Mesendoderm (in vitro differentiated cells): ENCODE data around the gene MOK.

Experiments used
- DNase-seq: peaks from one replicate; pipeline ENCODE4 v3.0.0; 2013
- H2AK5ac ChIP-seq: 2 replicates; pipeline ENCODE4 v1.6.1; 2013; ENCODE audit warnings: low read length, inconsistent platforms
- H2BK120ac ChIP-seq: 2 replicates; pipeline ENCODE4 v1.6.1; 2013; ENCODE audit warnings: low read depth, mild to moderate bottlenecking, low read length, moderate library complexity, mixed read lengths
- H2BK15ac ChIP-seq: replicated peaks from 2 replicates; pipeline ENCODE4 v1.6.1; 2013; ENCODE audit warnings: low read depth, mild to moderate bottlenecking, moderate library complexity
- H2BK5ac ChIP-seq: 2 replicates; pipeline ENCODE4 v1.6.1; 2013; ENCODE audit warnings: low read length, inconsistent platforms
- H3K18ac ChIP-seq: 2 replicates; pipeline ENCODE4 v1.6.1; 2013; ENCODE audit warnings: mild to moderate bottlenecking, low read length, mixed read lengths
- H3K23ac ChIP-seq: one replicate; pipeline ENCODE4 v1.6.1; 2013; ENCODE audit warnings: low read length
- H3K27ac ChIP-seq: 2 replicates; pipeline ENCODE4 v1.5.1; 2013; ENCODE audit warnings: low read depth, mild to moderate bottlenecking, inconsistent platforms, low read length, moderate library complexity
- H3K27me3 ChIP-seq: 2 replicates; pipeline ENCODE4 v1.6.1; 2013; ENCODE audit warnings: low read length, control low read depth, mild to moderate bottlenecking, inconsistent platforms; ENCODE audit not compliant: insufficient read depth, poor library complexity
- H3K36me3 ChIP-seq: 2 replicates; pipeline ENCODE4 v1.6.1; 2013; ENCODE audit warnings: low read length, inconsistent platforms; ENCODE audit not compliant: control insufficient read depth, insufficient read depth
- H3K4ac ChIP-seq: one replicate; pipeline ENCODE4 v1.6.1; 2013; ENCODE audit warnings: low read depth, mild to moderate bottlenecking, low read length, moderate library complexity
- H3K4me1 ChIP-seq: 2 replicates; pipeline ENCODE4 v1.6.1; 2013; ENCODE audit warnings: low read depth, low read length, inconsistent platforms; ENCODE audit not compliant: control insufficient read depth
- H3K4me2 ChIP-seq: 2 replicates; pipeline ENCODE4 v1.6.1; 2013; ENCODE audit warnings: low read length
- H3K4me3 ChIP-seq: 2 replicates; pipeline ENCODE4 v1.5.1; 2013; ENCODE audit warnings: mild to moderate bottlenecking, low read length
- H3K56ac ChIP-seq: one replicate; pipeline ENCODE4 v1.6.1; 2013; ENCODE audit warnings: low read length
- H3K79me1 ChIP-seq: 2 replicates; pipeline ENCODE4 v1.6.1; 2013; ENCODE audit warnings: low read length, inconsistent platforms
- H3K79me2 ChIP-seq: 2 replicates; pipeline ENCODE4 v1.6.1; 2013; ENCODE audit warnings: mild to moderate bottlenecking, low read length; ENCODE audit not compliant: control insufficient read depth, insufficient read depth
- H3K9ac ChIP-seq: 2 replicates; pipeline ENCODE4 v1.6.1; 2013; ENCODE audit warnings: low read length, inconsistent platforms
- H4K5ac ChIP-seq: one replicate; pipeline ENCODE4 v1.6.1; 2013; ENCODE audit warnings: low read length
- H4K8ac ChIP-seq: one replicate; pipeline ENCODE4 v1.6.1; 2013; ENCODE audit warnings: low read depth, mild to moderate bottlenecking, control low read depth, low read length, moderate library complexity
- WGBS: extraction: QIAGEN DNeasy Blood & Tissue Kit; methylation state at CpG from one replicate; pipeline ENCODE4 v1.1.7; 2013; ENCODE audit warnings: low lambda C conversion rate, missing lambda C conversion rate; ENCODE audit not compliant: insufficient coverage; ENCODE audit errors: extremely low coverage; 5-methylcytosine and 5-hydroxymethylcytosine counted together

MOK gene

GRCh38 chr14:102264775-102265174 is 40.2 kb downstream of the MOK start:
- no peak overlapping the region for H4K5ac ChIP-seq
- no peaks in the 10 kb centered on the region for H3K79me1 ChIP-seq
- H3K18ac ChIP-seq = no peak overlapping the region
- no CpG with 5 or more reads among the region's 4 CpGs for WGBS
- no peaks in the 10 kb centered on the region for H3K79me2 ChIP-seq
- H3K9ac ChIP-seq = no peak overlapping the region
- no peak overlapping the region for H3K56ac ChIP-seq
- H2AK5ac ChIP-seq = no peak overlapping the region
- no peaks in the 10 kb centered on the region for H3K4me1 ChIP-seq
- no peaks in the 10 kb centered on the region for H3K27me3 ChIP-seq
- H4K8ac ChIP-seq = no peak overlapping the region
- H3K36me3 ChIP-seq = no peaks in the 10 kb centered on the region
- DNase-seq = no peak
- no peak overlapping the region for H2BK120ac ChIP-seq
- H3K4ac ChIP-seq = no peak overlapping the region
- H3K23ac ChIP-seq = no peak overlapping the region
- H3K4me3 ChIP-seq = no peak overlapping the region
- no peak overlapping the region for H2BK15ac ChIP-seq
- no peak overlapping the region for H3K27ac ChIP-seq
- no peak overlapping the region for H2BK5ac ChIP-seq
- H3K4me2 ChIP-seq = no peak overlapping the region

- no peaks in the 10 kb centered on the region for H3K36me3 ChIP-seq
- no peak overlapping the region for H3K4me2 ChIP-seq
- H4K8ac ChIP-seq = no peak overlapping the region
- H3K79me1 ChIP-seq = no peaks in the 10 kb centered on the region
- H4K5ac ChIP-seq = no peak overlapping the region
- no CpG with 5 or more reads among the region's 8 CpGs for WGBS
- H2BK15ac ChIP-seq = no peak overlapping the region
- no peak overlapping the region for H3K18ac ChIP-seq
- no peaks in the 10 kb centered on the region for H3K79me2 ChIP-seq
- H3K4me1 ChIP-seq = no peaks in the 10 kb centered on the region
- no peak overlapping the region for H2BK5ac ChIP-seq
- no peak overlapping the region for H3K23ac ChIP-seq
- H3K27me3 ChIP-seq = no peaks in the 10 kb centered on the region
- no peak overlapping the region for H3K27ac ChIP-seq
- H3K9ac ChIP-seq = no peak overlapping the region
- no peak overlapping the region for H3K56ac ChIP-seq
- no peak overlapping the region for H3K4ac ChIP-seq
- H2AK5ac ChIP-seq = no peak overlapping the region
- no peak for DNase-seq
- H2BK120ac ChIP-seq = no peak overlapping the region
- no peak overlapping the region for H3K4me3 ChIP-seq
Measured at GRCh38 chr14:102264355-102264754, 40.6 kb downstream of the MOK start.

GRCh38 chr14:102262929-102263462 is 42.0 kb downstream of the MOK start:
- no peaks in the 10 kb centered on the region for H3K36me3 ChIP-seq
- no peak overlapping the region for H2BK15ac ChIP-seq
- H3K4me2 ChIP-seq = no peak overlapping the region
- no peak overlapping the region for H3K27ac ChIP-seq
- H3K56ac ChIP-seq = no peak overlapping the region
- no peak overlapping the region for H2BK120ac ChIP-seq
- DNase-seq = peak; percentile 53
- no peak overlapping the region for H3K4me3 ChIP-seq
- no peaks in the 10 kb centered on the region for H3K27me3 ChIP-seq
- H4K8ac ChIP-seq = no peak overlapping the region
- no peak overlapping the region for H2BK5ac ChIP-seq
- H3K18ac ChIP-seq = no peak overlapping the region
- no peaks in the 10 kb centered on the region for H3K79me2 ChIP-seq
- H3K4me1 ChIP-seq = no peaks in the 10 kb centered on the region
- no peak overlapping the region for H2AK5ac ChIP-seq
- H3K23ac ChIP-seq = no peak overlapping the region
- H3K9ac ChIP-seq = no peak overlapping the region
- no CpG with 5 or more reads among the region's 7 CpGs for WGBS
- H3K79me1 ChIP-seq = no peaks in the 10 kb centered on the region
- H3K4ac ChIP-seq = no peak overlapping the region
- no peak overlapping the region for H4K5ac ChIP-seq

- Histone ChIP-seq H4K8ac (no peak overlapping the region), H3K18ac (no peak overlapping the region), H3K9ac (no peak overlapping the region), H3K27me3 (no peaks in the 10 kb centered on the region), H3K4me3 (no peak overlapping the region), H3K27ac (no peak overlapping the region), H2BK5ac (no peak overlapping the region), H3K23ac (no peak overlapping the region), H2AK5ac (no peak overlapping the region), H4K5ac (no peak overlapping the region), H3K79me2 (no peaks in the 10 kb centered on the region), H3K4me1 (no peaks in the 10 kb centered on the region), H3K56ac (no peak overlapping the region), H3K4me2 (no peak overlapping the region), H2BK120ac (no peak overlapping the region), H3K36me3 (no peaks in the 10 kb centered on the region), H3K4ac (no peak overlapping the region), H2BK15ac (no peak overlapping the region), H3K79me1 (no peaks in the 10 kb centered on the region)
- DNase-seq = no peak
- WGBS = no CpG with 5 or more reads among the region's 6 CpGs
Measured at GRCh38 chr14:102258136-102258535, 46.8 kb downstream of the MOK start.

- H2BK15ac ChIP-seq = no peak overlapping the region
- no peak overlapping the region for H3K4ac ChIP-seq
- no peak overlapping the region for H3K56ac ChIP-seq
- H3K36me3 ChIP-seq = no peaks in the 10 kb centered on the region
- H2AK5ac ChIP-seq = no peak overlapping the region
- no peak overlapping the region for H2BK120ac ChIP-seq
- no peak overlapping the region for H4K8ac ChIP-seq
- H3K27ac ChIP-seq = no peak overlapping the region
- no peaks in the 10 kb centered on the region for H3K79me2 ChIP-seq
- H2BK5ac ChIP-seq = no peak overlapping the region
- DNase-seq = no peak
- no peak overlapping the region for H3K4me3 ChIP-seq
- H3K79me1 ChIP-seq = no peaks in the 10 kb centered on the region
- no peak overlapping the region for H4K5ac ChIP-seq
- no CpG with 5 or more reads among the region's 9 CpGs for WGBS
- no peak overlapping the region for H3K18ac ChIP-seq
- H3K4me1 ChIP-seq = no peaks in the 10 kb centered on the region
- H3K4me2 ChIP-seq = no peak overlapping the region
- H3K27me3 ChIP-seq = no peaks in the 10 kb centered on the region
- H3K9ac ChIP-seq = no peak overlapping the region
- H3K23ac ChIP-seq = no peak overlapping the region
Measured at GRCh38 chr14:102256716-102257115, 48.2 kb downstream of the MOK start.

GRCh38 chr14:102255401-102256190 is 49.4 kb downstream of the MOK start:
- no peak overlapping the region for H3K4me2 ChIP-seq
- no peak overlapping the region for H2BK5ac ChIP-seq
- no peak overlapping the region for H3K56ac ChIP-seq
- H3K79me2 ChIP-seq = no peaks in the 10 kb centered on the region
- no peak overlapping the region for H4K8ac ChIP-seq
- H3K4me1 ChIP-seq = no peaks in the 10 kb centered on the region
- H3K4ac ChIP-seq = no peak overlapping the region
- no peak overlapping the region for H3K9ac ChIP-seq
- H2BK15ac ChIP-seq = no peak overlapping the region
- H3K18ac ChIP-seq = no peak overlapping the region
- no CpG with 5 or more reads among the region's 9 CpGs for WGBS
- no peaks in the 10 kb centered on the region for H3K36me3 ChIP-seq
- H2BK120ac ChIP-seq = no peak overlapping the region
- H2AK5ac ChIP-seq = no peak overlapping the region
- H3K23ac ChIP-seq = no peak overlapping the region
- no peak for DNase-seq
- H3K27me3 ChIP-seq = no peaks in the 10 kb centered on the region
- no peak overlapping the region for H3K4me3 ChIP-seq
- H3K27ac ChIP-seq = no peak overlapping the region
- H4K5ac ChIP-seq = no peak overlapping the region
- no peaks in the 10 kb centered on the region for H3K79me1 ChIP-seq
